Ecto neural progenitor cell (in vitro differentiated cells): ENCODE results near the gene BTNL8.
"Not testable (repeated sequence)": the region's sequence is repeated elsewhere in the genome, so short reads cannot be mapped to it uniquely, and the experiment has no call there.

Experiments used
- DNase-seq: peaks from one replicate; pipeline ENCODE4 v3.0.0-alpha.2; 2018; ENCODE audit warnings: low spot score

The BTNL8 gene

GRCh38 chr5:180874804-180875582 is 24.0 kb upstream of the BTNL8 start:
- no peak for DNase-seq

- DNase-seq, result no peak
Observed at GRCh38 chr5:180875860-180876426, 23.0 kb upstream of the BTNL8 start.

- not testable (repeated sequence) for DNase-seq
Observed at GRCh38 chr5:180885845-180886529, 13.0 kb upstream of the BTNL8 start.

- DNase-seq, result no peak
Observed at GRCh38 chr5:180889381-180889780, 9.6 kb upstream of the BTNL8 start.

GRCh38 chr5:180895330-180895729 is 3.6 kb upstream of the BTNL8 start:
- DNase-seq, result not testable (repeated sequence)

- DNase-seq, result no peak
Observed at GRCh38 chr5:180900178-180900577, 1.2 kb downstream of the BTNL8 start.

GRCh38 chr5:180901319-180902009 is 2.5 kb downstream of the BTNL8 start:
- DNase-seq, result no peak

GRCh38 chr5:180908400-180908799 is 9.4 kb downstream of the BTNL8 start:
- no peak for DNase-seq

- no peak for DNase-seq
Observed at GRCh38 chr5:180908998-180909731, 10.2 kb downstream of the BTNL8 start.

- no peak for DNase-seq
Observed at GRCh38 chr5:180909782-180910181, 10.8 kb downstream of the BTNL8 start.

- no peak for DNase-seq
Observed at GRCh38 chr5:180910182-180910581, 11.2 kb downstream of the BTNL8 start.

GRCh38 chr5:180910735-180911134 is 11.8 kb downstream of the BTNL8 start:
- no peak for DNase-seq

- DNase-seq, result no peak
Observed at GRCh38 chr5:180914646-180915045, 15.7 kb downstream of the BTNL8 start.

GRCh38 chr5:180915924-180916323 is 17.0 kb downstream of the BTNL8 start:
- DNase-seq, result no peak

- DNase-seq, result no peak
Observed at GRCh38 chr5:180918380-180918779, 19.4 kb downstream of the BTNL8 start.

- DNase-seq, result no peak
Observed at GRCh38 chr5:180920710-180921109, 21.8 kb downstream of the BTNL8 start.

- no peak for DNase-seq
Observed at GRCh38 chr5:180922932-180923331, 24.0 kb downstream of the BTNL8 start.

- no peak for DNase-seq
Observed at GRCh38 chr5:180932660-180933059, 33.7 kb downstream of the BTNL8 start.

GRCh38 chr5:180935203-180935602 is 36.2 kb downstream of the BTNL8 start:
- no peak for DNase-seq

GRCh38 chr5:180938294-180938693 is 39.3 kb downstream of the BTNL8 start:
- DNase-seq, result no peak

- DNase-seq, result no peak
Observed at GRCh38 chr5:180950291-180950949, 51.5 kb downstream of the BTNL8 start.
